Ovary (tissue), 9 donors: Measurements from ENCODE around the gene ABHD6. TPM values are rescaled to one million over a fixed set of nuclear protein-coding genes. Genes with fewer than 3 reads are reported as not detected.
"Not testable (repeated sequence)": the region's sequence is repeated elsewhere in the genome, so short reads cannot be mapped to it uniquely, and the experiment has no call there.

Experiments
- DNase-seq, 5 donors: peaks; one replicate each; pipeline ENCODE4 v3.0.0-alpha.2; 2019 to 2020
- H3K27ac ChIP-seq, 2 donors: fragments of 200-600 bp; one replicate each; pipeline versions ENCODE4 v1.5.1 to v1.8.0; 2019 to 2022
- H3K27me3 ChIP-seq: fragments of 200-600 bp; one replicate; pipeline ENCODE4 v1.8.0; 2022
- H3K36me3 ChIP-seq: fragments of 200-600 bp; sonication (generic); one replicate; pipeline ENCODE4 v1.5.1; 2019
- H3K4me1 ChIP-seq: one replicate; pipeline ENCODE4 v1.8.1; 2013; ENCODE audit warnings: mild to moderate bottlenecking, moderate library complexity; ENCODE audit not compliant: insufficient read depth
- H3K4me3 ChIP-seq: fragments of 200-600 bp; sonication (generic); one replicate; pipeline ENCODE4 v1.5.1; 2017
- H3K9me3 ChIP-seq, 2 donors: fragments of 200-600 bp in 1 of 2; sonication (generic) in 1 of 2; one replicate each; pipeline versions ENCODE4 v1.5.1 to v1.8.1; 2013 to 2019; ENCODE audit warnings: mild to moderate bottlenecking in 1 of 2, moderate library complexity in 1 of 2
- CTCF ChIP-seq, 3 donors: fragments of 450-650 bp in 2 of 3; fragments of 200-600 bp in 1 of 3; IDR thresholded peaks; one replicate each; pipeline versions ENCODE4 v1.5.1 to v1.8.0; 2016 to 2022; ENCODE audit warnings: antibody characterized with exemption in 3 of 3, mild to moderate bottlenecking in 1 of 3
- EP300 ChIP-seq: sonication (generic); formaldehyde crosslinking; IDR thresholded peaks from one replicate; pipeline ENCODE4 v1.6.1; 2017; ENCODE audit warnings: antibody characterized with exemption
- POLR2A ChIP-seq: fragments of 450-650 bp; IDR thresholded peaks from one replicate; pipeline ENCODE4 v1.6.1; 2017; ENCODE audit warnings: antibody characterized with exemption, mild to moderate bottlenecking, moderate library complexity
- WGBS, 3 donors: extraction: QIAGEN DNeasy Blood & Tissue Kit in 1 of 3; methylation state at CpG; one replicate each; pipeline versions ENCODE4 v1.1.5 to v1.1.7; 2013 to 2017; 5-methylcytosine and 5-hydroxymethylcytosine counted together
- intact Hi-C, 4 donors: fragments of 100-400 bp; cut with DNase I; formaldehyde crosslinking; loops; one replicate each; pipeline versions ENCODE4 v1.11.0 to v1.15.1; 2022 to 2023
- polyA plus RNA-seq, 2 donors: library from polyadenylated mRNA; stranded (reverse); fragments of 200-250 nt in 1 of 2; fragments of 350-450 nt in 1 of 2; fragmentation: Illumina TruSeq in 1 of 2; extraction: RNeasy Lipid Tissue Mini Kit (QIAGEN cat#74804) in 1 of 2; gene quantifications; one replicate each; pipeline ENCODE4 v1.2.3, GENCODE V29; 2013 to 2014
- total RNA-seq, 7 donors: library from RNA; depleted of rRNA in 2 of 7; stranded (reverse); fragments of >200 nt in 2 of 7; fragmentation: NEBNext Ultra II Directional in 3 of 7; extraction: Animal tissue kit (Norgen Biotek cat#: 25700) in 3 of 7; gene quantifications; one replicate each; pipeline versions ENCODE4 v1.1.0 to v1.2.4, GENCODE V29; 2016 to 2023
- donor health status: DM: no; HTN: no; CAD: no; lungs with moderate emphysema.
- donor health status: DM: no; HTN: no; CAD: no.
- donor health status: Bipolar disorder and iron deficiency.
- donor health status: DM: yes; HTN: yes; CAD: no.
- donor health status: DM: no; HTN: no; CAD: no.
- donor health status: DM: yes; HTN: yes; CAD: no.

ABHD6 gene
- total and polyA plus RNA-seq, 9 donors: 4.8 to 36.6 (median 10.5) TPM

GRCh38 chr3:58261954-58262666 lies 24.5 kb downstream of the ABHD6 start:
- WGBS, 3 donors: 88 to 95% (median 91%) methylated on average over 3 of the region's 3 CpGs
- intact Hi-C loops: no loop called here
- H3K36me3 ChIP-seq: no peaks in the 10 kb centered on the region
- DNase-seq: no peak
- no peaks in the 10 kb centered on the region for H3K9me3 ChIP-seq
- no peak overlapping the region for H3K4me3 ChIP-seq
- no peaks in the 10 kb centered on the region for H3K4me1 ChIP-seq
- no peak overlapping the region for H3K27ac ChIP-seq
- no peaks in the 10 kb centered on the region for H3K27me3 ChIP-seq
- TF ChIP-seq CTCF (IDR thresholded peaks at IDR 0.05): no peak
- no peak for TF ChIP-seq EP300
- no peak for TF ChIP-seq POLR2A

- no peaks in the 10 kb centered on the region for H3K36me3 ChIP-seq
- TF ChIP-seq CTCF (IDR thresholded peaks at IDR 0.05) (no peak), POLR2A (no peak), EP300 (no peak)
- intact Hi-C loops: no loop called here
- H3K27ac ChIP-seq: no peak overlapping the region
- no peaks in the 10 kb centered on the region for H3K9me3 ChIP-seq
- H3K4me1 ChIP-seq: no peaks in the 10 kb centered on the region
- H3K27me3 ChIP-seq: no peaks in the 10 kb centered on the region
- WGBS, 3 donors: 31 to 39% (median 35%) methylated on average over 1 of the region's 1 CpG
- no peak overlapping the region for H3K4me3 ChIP-seq
- DNase-seq: no peak
Observed at GRCh38 chr3:58266577-58266976, 29.0 kb downstream of the ABHD6 start.

GRCh38 chr3:58267543-58267942 lies 30.0 kb downstream of the ABHD6 start:
- H3K4me1 ChIP-seq, DNase-seq, H3K36me3 ChIP-seq, H3K27ac ChIP-seq, H3K4me3 ChIP-seq, H3K9me3 ChIP-seq, H3K27me3 ChIP-seq, intact Hi-C loops: not testable (repeated sequence)
- 89 to 97% (median 95%) methylated on average over 1 of the region's 1 CpG for WGBS, 3 donors

- DNase-seq: no peak
- Histone ChIP-seq H3K9me3 (no peaks in the 10 kb centered on the region), H3K36me3 (no peaks in the 10 kb centered on the region), H3K27ac (no peak overlapping the region), H3K4me1 (no peaks in the 10 kb centered on the region), H3K27me3 (no peaks in the 10 kb centered on the region), H3K4me3 (no peak overlapping the region)
- intact Hi-C loops: no loop called here
- TF ChIP-seq POLR2A: no peak
- TF ChIP-seq CTCF (IDR thresholded peaks at IDR 0.05): no peak
- no peak for TF ChIP-seq EP300
- 96 to 98% (median 98%) methylated on average over 2 of the region's 2 CpGs for WGBS, 3 donors
Observed at GRCh38 chr3:58269356-58269755, 31.8 kb downstream of the ABHD6 start.

- Histone ChIP-seq H3K4me3 (no peak overlapping the region), H3K9me3 (no peaks in the 10 kb centered on the region), H3K4me1 (no peaks in the 10 kb centered on the region), H3K27me3 (no peaks in the 10 kb centered on the region), H3K36me3 (no peaks in the 10 kb centered on the region), H3K27ac (no peak overlapping the region)
- intact Hi-C loops: no loop called here
- TF ChIP-seq EP300: no peak
- no peak for TF ChIP-seq CTCF (IDR thresholded peaks at IDR 0.05)
- no peak for TF ChIP-seq POLR2A
- WGBS, 3 donors: 94 to 97% (median 95%) methylated on average over 2 of the region's 2 CpGs
- DNase-seq: no peak
Observed at GRCh38 chr3:58270485-58270884, 32.9 kb downstream of the ABHD6 start.
